CD14-positive monocyte (primary cell): ENCODE data around the gene RAB22A. TPM values are rescaled to one million over a fixed set of nuclear protein-coding genes. Genes with fewer than 3 reads are reported as not detected.
A peak's percentile ranks its signal among the peaks of the same experiment; 100 is the strongest.

Experiments used
- DNase-seq, 3 donors: peaks; one replicate each; pipeline ENCODE4 v3.0.0-alpha.2; 2011 to 2022
- H2AFZ ChIP-seq: 2 replicates; pipeline ENCODE4 v1.6.0; 2012; ENCODE audit warnings: mild to moderate bottlenecking, low read depth, low read length, inconsistent platforms; ENCODE audit not compliant: insufficient read depth, poor library complexity, severe bottlenecking
- H3K27ac ChIP-seq, 2 donors: 1 replicate in 1 of 2; 2 replicates in 1 of 2; pipeline ENCODE4 v1.5.1; 2012 to 2013; ENCODE audit warnings: low read length in 2 of 2, control low read depth in 1 of 2, inconsistent platforms in 1 of 2, low read depth in 1 of 2, mild to moderate bottlenecking in 1 of 2
- H3K27me3 ChIP-seq, 2 donors: one replicate each; pipeline versions ENCODE4 v1.6.0 to v1.6.1; 2011 to 2013; ENCODE audit warnings: low read length in 2 of 2; ENCODE audit not compliant: control insufficient read depth in 2 of 2, insufficient read depth in 2 of 2
- H3K36me3 ChIP-seq, 2 donors: replicated peaks in 1 of 2; 1 replicate in 1 of 2; 2 replicates in 1 of 2; pipeline versions ENCODE4 v1.5.1 to v1.6.1; 2012 to 2013; ENCODE audit warnings: low read length in 2 of 2, control low read depth in 1 of 2, inconsistent platforms in 1 of 2, mild to moderate bottlenecking in 1 of 2; ENCODE audit not compliant: insufficient read depth in 2 of 2, control insufficient read depth in 1 of 2
- H3K4me1 ChIP-seq, 2 donors: 1 replicate in 1 of 2; 2 replicates in 1 of 2; pipeline versions ENCODE4 v1.5.1 to v1.6.1; 2012 to 2013; ENCODE audit warnings: low read length in 2 of 2, control low read depth in 1 of 2, inconsistent platforms in 1 of 2, mild to moderate bottlenecking in 1 of 2, moderate library complexity in 1 of 2; ENCODE audit not compliant: insufficient read depth in 2 of 2, control insufficient read depth in 1 of 2
- H3K4me2 ChIP-seq: replicated peaks from 2 replicates; pipeline ENCODE3; 2012; ENCODE audit warnings: low read length, moderate library complexity, mild to moderate bottlenecking; ENCODE audit not compliant: poor library complexity, severe bottlenecking; ENCODE audit errors: extremely low read depth
- H3K4me3 ChIP-seq, 3 experiments: fragments of 200-600 bp in 1 of 3; sonication (generic) in 1 of 3; replicated peaks in 1 of 3; 1 replicate in 2 of 3; 2 replicates in 1 of 3; pipeline ENCODE4 v1.5.1; 2011 to 2013; ENCODE audit warnings: low read length in 3 of 3, mild to moderate bottlenecking in 3 of 3, control low read depth in 2 of 3, low read depth in 2 of 3, inconsistent platforms in 1 of 3, moderate library complexity in 1 of 3
- H3K79me2 ChIP-seq: 2 replicates; pipeline ENCODE4 v1.6.0; 2012; ENCODE audit warnings: mild to moderate bottlenecking, control low read depth, inconsistent platforms, low read length, moderate library complexity; ENCODE audit not compliant: insufficient read depth
- H3K9ac ChIP-seq: 2 replicates; pipeline ENCODE4 v1.6.0; 2017; ENCODE audit warnings: low read length, mild to moderate bottlenecking; ENCODE audit not compliant: insufficient read depth, poor library complexity, severe bottlenecking
- H3K9me3 ChIP-seq, 2 donors: replicated peaks in 1 of 2; 1 replicate in 1 of 2; 2 replicates in 1 of 2; pipeline versions ENCODE4 v1.5.1 to v1.6.1; 2012 to 2013; ENCODE audit warnings: low read length in 2 of 2, control low read depth in 1 of 2; ENCODE audit not compliant: control insufficient read depth in 1 of 2, insufficient read depth in 1 of 2
- H4K20me1 ChIP-seq: 2 replicates; pipeline ENCODE4 v1.6.0; 2012; ENCODE audit warnings: mild to moderate bottlenecking, low read length, control low read depth, moderate library complexity; ENCODE audit not compliant: insufficient read depth
- H3K27ac Mint-ChIP-seq, 7 donors: one replicate each; pipeline ENCODE4 v1.8.0; 2020; ENCODE audit warnings: mild to moderate bottlenecking in 7 of 7, mixed read lengths in 7 of 7, moderate library complexity in 6 of 7, inconsistent platforms in 2 of 7
- H3K27me3 Mint-ChIP-seq, 3 donors: one replicate each; pipeline ENCODE4 v1.8.0; 2021 to 2022; ENCODE audit warnings: low read depth in 3 of 3, mild to moderate bottlenecking in 3 of 3, mixed read lengths in 3 of 3, moderate library complexity in 3 of 3, inconsistent platforms in 1 of 3
- H3K36me3 Mint-ChIP-seq, 2 donors: one replicate each; pipeline ENCODE4 v1.8.0; 2020; ENCODE audit warnings: mixed read lengths in 2 of 2, inconsistent platforms in 1 of 2, mild to moderate bottlenecking in 1 of 2
- H3K4me1 Mint-ChIP-seq: one replicate; pipeline ENCODE4 v1.8.0; 2020; ENCODE audit warnings: mild to moderate bottlenecking, mixed read lengths
- H3K4me3 Mint-ChIP-seq, 2 donors: one replicate each; pipeline ENCODE4 v1.8.0; 2020; ENCODE audit warnings: mild to moderate bottlenecking in 2 of 2, mixed read lengths in 2 of 2, moderate library complexity in 1 of 2
- H3K9me3 Mint-ChIP-seq, 7 donors: one replicate each; pipeline ENCODE4 v1.8.0; 2020 to 2022; ENCODE audit warnings: mixed read lengths in 7 of 7, mild to moderate bottlenecking in 6 of 7, moderate library complexity in 6 of 7, inconsistent platforms in 2 of 7
- CTCF ChIP-seq: fragments of 200-600 bp; IDR thresholded peaks from one replicate; pipeline ENCODE4 v1.8.0; 2022; ENCODE audit warnings: antibody characterized with exemption, mild to moderate bottlenecking
- WGBS: methylation state at CpG from one replicate; pipeline ENCODE4 v1.1.5; 2013; ENCODE audit warnings: missing lambda C conversion rate; ENCODE audit not compliant: insufficient coverage; 5-methylcytosine and 5-hydroxymethylcytosine counted together
- intact Hi-C, 2 donors: fragments of 100-400 bp; cut with micrococcal nuclease; formaldehyde crosslinking; loops; one replicate each; pipeline versions ENCODE4 v1.15.0 to v1.15.1; 2023
- polyA plus RNA-seq, 3 donors: library from polyadenylated mRNA; depleted of rRNA in 1 of 3; unstranded in 2 of 3; stranded (reverse) in 1 of 3; fragments of 300-500 nt in 2 of 3; fragments of >200 nt in 1 of 3; fragmentation: Illumina TruSeq in 2 of 3; gene quantifications; 1 replicate in 2 of 3; 2 replicates in 1 of 3; pipeline ENCODE4 v1.2.3, GENCODE V29; 2012 to 2021

RAB22A gene
- polyA plus RNA-seq, 3 donors: 5.8 to 10.6 (median 9.8) TPM

- no peak overlapping the region for H3K4me3 ChIP-seq
- H3K4me1 Mint-ChIP-seq: peaks cover 9% of the 10 kb centered on the region
- H4K20me1 ChIP-seq: no peaks in the 10 kb centered on the region
- intact Hi-C loops: no loop called here
- TF ChIP-seq CTCF: no peak
- no peak overlapping the region for H3K27ac ChIP-seq
- H3K79me2 ChIP-seq: no peaks in the 10 kb centered on the region
- DNase-seq: peak in 2 of 3 donors; percentile 7 to 36
- no peak overlapping the region for H2AFZ ChIP-seq
- no peaks in the 10 kb centered on the region for H3K4me1 ChIP-seq
- no peak overlapping the region for H3K4me2 ChIP-seq
- H3K36me3 ChIP-seq: no peaks in the 10 kb centered on the region
- H3K9me3 Mint-ChIP-seq: no peaks in the 10 kb centered on the region
- H3K9me3 ChIP-seq: no peaks in the 10 kb centered on the region
- peaks cover 6 to 21% (median 7%) of the 10 kb centered on the region in 3 donors for H3K27me3 Mint-ChIP-seq
- no peaks in the 10 kb centered on the region for H3K36me3 Mint-ChIP-seq
- H3K4me3 Mint-ChIP-seq: peak overlapping the region in 1 of 2 donors; percentile 3
- H3K27ac Mint-ChIP-seq: peak overlapping the region in 3 of 7 donors; percentile 5 to 43 (median 5)
- H3K27me3 ChIP-seq: peaks cover 0 to 5% of the 10 kb centered on the region in 2 donors
- no peak overlapping the region for H3K9ac ChIP-seq
- 70% methylated on average over 19 of the region's 19 CpGs for WGBS
These were observed 64.7 kb downstream of the RAB22A start for GRCh38 chr20:58374027-58374850.

- peaks cover 6 to 21% (median 7%) of the 10 kb centered on the region in 3 donors for H3K27me3 Mint-ChIP-seq
- Histone ChIP-seq H3K27me3 (peaks cover 0 to 5% of the 10 kb centered on the region in 2 donors), H3K9ac (no peak overlapping the region), H3K79me2 (no peaks in the 10 kb centered on the region), H3K4me3 (no peak overlapping the region), H3K4me1 (no peaks in the 10 kb centered on the region), H3K4me2 (no peak overlapping the region), H3K9me3 (no peaks in the 10 kb centered on the region), H3K27ac (no peak overlapping the region), H3K36me3 (no peaks in the 10 kb centered on the region), H2AFZ (no peak overlapping the region), H4K20me1 (no peaks in the 10 kb centered on the region)
- no peaks in the 10 kb centered on the region for H3K36me3 Mint-ChIP-seq
- H3K9me3 Mint-ChIP-seq: no peaks in the 10 kb centered on the region
- H3K27ac Mint-ChIP-seq: no peak overlapping the region
- intact Hi-C loops: no loop called here
- WGBS: 43% methylated on average over 1 of the region's 8 CpGs
- peak overlapping the region in 1 of 2 donors; percentile 3 for H3K4me3 Mint-ChIP-seq
- DNase-seq: no peak
- peaks cover 9% of the 10 kb centered on the region for H3K4me1 Mint-ChIP-seq
- TF ChIP-seq CTCF: no peak
These were observed 65.6 kb downstream of the RAB22A start for GRCh38 chr20:58374906-58375758.
